Astrocyte (in vitro differentiated cells and primary cell): Measurements from ENCODE around the gene CLMN.

Source experiments
- CTCF ChIP-seq: IDR thresholded peaks from 2 replicates; pipeline ENCODE4 v1.5.1; 2011; ENCODE audit warnings: low read depth, mild to moderate bottlenecking, inconsistent platforms, low read length, moderate library complexity; ENCODE audit not compliant: insufficient read depth
- EZH2 ChIP-seq: IDR thresholded peaks from 2 replicates; pipeline ENCODE4 v1.6.1; 2012; ENCODE audit warnings: mild to moderate bottlenecking, low read length, inconsistent platforms; ENCODE audit not compliant: insufficient read depth

- TF ChIP-seq CTCF (no peak), EZH2 (no peak)
Observed at GRCh38 chr14:95300697-95301526, 18.8 kb downstream of the CLMN start.
